Fibroblast of the aortic adventitia (primary cell): ENCODE measurements around the gene FDX1. TPM values are rescaled to one million over a fixed set of nuclear protein-coding genes. Genes with fewer than 3 reads are reported as not detected.

ENCODE experiments used
- DNase-seq: peaks from one replicate; pipeline ENCODE4 v3.0.0-alpha.2; 2010; ENCODE audit warnings: low read depth
- H3K4me3 ChIP-seq: 2 replicates; pipeline ENCODE4 v1.5.1; 2011; ENCODE audit warnings: low read depth, mild to moderate bottlenecking, control low read depth, low read length, moderate library complexity
- total RNA-seq: library from RNA; depleted of rRNA; stranded (reverse); fragments of >200 nt; gene quantifications from 2 replicates; pipeline ENCODE4 v1.2.3, GENCODE V29; 2012; ENCODE audit warnings: low replicate concordance
- TF ChIP-seq, protein P1 (sequence below): IDR thresholded peaks from 2 replicates; pipeline ENCODE4 v1.5.1; 2011; ENCODE audit warnings: mild to moderate bottlenecking, low read length, control low read depth, inconsistent platforms; ENCODE audit not compliant: insufficient read depth

FDX1 gene
- total RNA-seq, 1 donor, result 10.8 TPM

DNA sequence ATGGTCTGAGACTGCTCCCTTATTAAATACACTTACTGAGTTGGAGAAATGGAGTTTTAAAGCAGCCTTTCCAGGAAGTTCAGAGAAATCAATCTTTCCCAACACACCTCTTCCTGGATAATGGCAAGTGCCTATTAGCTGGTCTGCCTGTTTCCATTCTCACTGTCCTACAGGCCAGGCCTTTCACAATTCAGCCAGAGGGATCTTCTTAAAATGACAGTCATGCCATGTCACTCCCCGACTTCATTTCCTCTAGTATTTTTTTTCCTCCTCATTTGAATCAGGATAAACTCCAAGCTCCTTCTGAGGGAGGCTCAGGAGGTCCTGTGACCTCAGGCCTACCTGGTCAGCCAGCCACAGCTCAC, 62.6 kb downstream of the FDX1 start:
- DNase-seq, result no peak

DNA sequence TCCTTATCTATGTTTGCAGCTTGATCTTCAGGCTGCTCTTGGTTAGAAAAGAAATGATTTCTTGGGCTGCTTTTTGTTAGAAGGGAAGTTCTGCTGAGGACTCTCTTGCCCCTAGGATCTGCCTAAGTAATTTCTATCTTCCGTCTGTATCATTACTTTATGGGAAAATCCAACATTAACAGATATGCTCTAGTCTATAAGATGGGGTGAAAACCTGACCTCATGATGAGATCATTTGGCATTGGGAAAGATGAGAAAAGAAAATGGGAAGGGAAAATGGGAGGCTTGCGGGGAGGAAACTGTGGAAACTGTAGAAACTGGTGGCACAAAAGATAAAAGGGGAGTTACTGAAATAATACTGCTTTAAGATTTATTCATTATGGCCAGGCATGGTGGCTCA, 63.6 kb downstream of the FDX1 start:
- no peak overlapping the region for H3K4me3 ChIP-seq
- DNase-seq, result no peak
- TF ChIP-seq, protein P1, sequence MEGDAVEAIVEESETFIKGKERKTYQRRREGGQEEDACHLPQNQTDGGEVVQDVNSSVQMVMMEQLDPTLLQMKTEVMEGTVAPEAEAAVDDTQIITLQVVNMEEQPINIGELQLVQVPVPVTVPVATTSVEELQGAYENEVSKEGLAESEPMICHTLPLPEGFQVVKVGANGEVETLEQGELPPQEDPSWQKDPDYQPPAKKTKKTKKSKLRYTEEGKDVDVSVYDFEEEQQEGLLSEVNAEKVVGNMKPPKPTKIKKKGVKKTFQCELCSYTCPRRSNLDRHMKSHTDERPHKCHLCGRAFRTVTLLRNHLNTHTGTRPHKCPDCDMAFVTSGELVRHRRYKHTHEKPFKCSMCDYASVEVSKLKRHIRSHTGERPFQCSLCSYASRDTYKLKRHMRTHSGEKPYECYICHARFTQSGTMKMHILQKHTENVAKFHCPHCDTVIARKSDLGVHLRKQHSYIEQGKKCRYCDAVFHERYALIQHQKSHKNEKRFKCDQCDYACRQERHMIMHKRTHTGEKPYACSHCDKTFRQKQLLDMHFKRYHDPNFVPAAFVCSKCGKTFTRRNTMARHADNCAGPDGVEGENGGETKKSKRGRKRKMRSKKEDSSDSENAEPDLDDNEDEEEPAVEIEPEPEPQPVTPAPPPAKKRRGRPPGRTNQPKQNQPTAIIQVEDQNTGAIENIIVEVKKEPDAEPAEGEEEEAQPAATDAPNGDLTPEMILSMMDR, result no peak

More for the DNA sequence above, 62.6 kb downstream of the FDX1 start:
- no peak overlapping the region for H3K4me3 ChIP-seq
- TF ChIP-seq, protein P1, result no peak

DNA sequence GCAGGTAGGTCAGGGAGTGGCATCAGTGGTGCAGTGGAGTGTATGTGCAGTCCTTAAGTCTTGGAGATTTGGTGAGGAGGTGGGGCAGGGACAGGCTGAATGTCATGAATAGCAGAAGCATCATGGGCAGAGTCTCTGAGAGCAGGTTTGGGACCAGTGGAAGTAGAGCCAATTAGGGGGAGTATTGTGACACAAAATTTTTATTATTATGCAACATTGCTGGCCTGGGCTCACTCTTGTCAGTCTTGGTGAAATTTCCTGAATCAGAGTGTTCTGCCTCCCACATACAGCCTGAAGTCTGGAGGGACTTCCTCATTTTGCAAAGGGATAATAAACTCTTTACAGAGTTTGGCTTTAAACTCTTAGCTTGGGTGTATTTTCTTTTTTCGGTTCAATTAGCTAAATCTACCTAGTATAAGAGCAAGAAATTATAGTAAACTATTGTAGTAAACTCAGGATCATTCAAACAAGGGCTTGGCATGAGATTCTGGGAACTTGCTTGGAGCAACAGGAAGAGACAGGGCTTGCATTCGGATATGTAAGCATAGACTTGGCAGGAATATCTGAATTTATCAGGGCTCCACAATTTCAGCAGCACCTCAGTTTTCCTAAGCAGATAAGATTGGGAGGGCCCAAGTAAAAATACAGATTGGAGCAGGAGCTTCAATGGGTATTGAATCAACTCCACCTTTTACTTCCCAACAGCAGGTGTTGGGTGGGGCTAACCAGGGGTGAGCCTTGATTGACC, 67.7 kb downstream of the FDX1 start:
- TF ChIP-seq, protein P1, result no peak
- H3K4me3 ChIP-seq, result no peak overlapping the region
- DNase-seq, result peak; percentile 41

DNA sequence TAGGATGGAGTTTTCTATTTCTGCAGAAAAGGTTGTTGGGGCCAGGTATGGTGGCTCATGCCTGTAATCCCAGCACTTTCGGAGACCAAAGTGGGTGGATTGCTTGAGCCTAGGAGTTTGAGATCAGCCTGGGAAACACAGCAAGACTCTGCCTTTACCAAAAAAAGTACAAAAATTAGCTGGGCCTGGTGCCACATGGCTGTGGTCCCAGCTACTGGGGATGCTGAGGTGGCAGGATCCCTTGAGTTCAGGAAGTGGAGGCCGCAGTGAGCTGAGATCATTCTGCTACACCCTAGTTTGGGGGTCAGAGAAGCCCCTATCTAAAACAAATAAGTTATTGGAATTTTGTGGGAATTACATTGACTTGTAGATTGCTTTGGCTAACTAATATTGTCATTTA, 71.7 kb downstream of the FDX1 start:
- DNase-seq, result no peak
- TF ChIP-seq, protein P1, result no peak
- H3K4me3 ChIP-seq, result no peak overlapping the region

DNA sequence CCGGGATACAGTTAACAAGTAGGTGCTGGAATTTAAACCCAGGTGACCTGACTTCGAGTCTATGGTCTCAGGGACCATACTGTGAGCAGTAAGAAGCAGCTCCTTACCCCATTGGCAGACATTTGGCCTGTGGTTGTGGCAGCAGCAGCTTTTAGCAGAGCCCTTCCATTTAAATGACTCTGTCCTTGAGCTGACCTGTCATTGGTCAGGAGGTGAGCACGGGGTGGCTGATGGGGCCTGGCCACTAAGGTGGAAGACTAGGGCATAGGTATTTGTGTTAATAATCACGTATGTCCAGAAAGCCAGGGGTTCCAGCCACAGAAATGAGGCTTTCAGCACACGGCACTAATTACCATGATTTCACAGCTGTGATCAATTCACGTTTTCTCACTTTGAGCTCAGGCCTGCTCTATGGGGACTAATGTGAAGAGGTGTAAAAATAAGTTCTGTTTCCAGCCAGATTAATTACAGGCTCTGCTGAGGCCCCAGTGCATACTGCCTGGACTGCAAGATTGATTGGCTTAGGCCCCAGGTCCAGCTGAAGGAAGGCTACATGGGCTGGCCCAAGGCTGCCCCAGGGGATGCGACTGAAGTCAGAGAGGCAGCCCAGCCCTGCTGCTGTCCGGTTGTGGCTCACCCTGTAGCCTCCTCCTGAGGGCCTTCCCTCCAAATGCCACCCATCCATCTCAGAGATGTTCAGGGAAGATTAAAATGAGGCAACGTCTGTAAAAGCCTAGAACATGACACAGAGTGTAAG, 76.0 kb downstream of the FDX1 start:
- no peak for DNase-seq
- H3K4me3 ChIP-seq, result no peak overlapping the region
- TF ChIP-seq, protein P1, result no peak

DNA sequence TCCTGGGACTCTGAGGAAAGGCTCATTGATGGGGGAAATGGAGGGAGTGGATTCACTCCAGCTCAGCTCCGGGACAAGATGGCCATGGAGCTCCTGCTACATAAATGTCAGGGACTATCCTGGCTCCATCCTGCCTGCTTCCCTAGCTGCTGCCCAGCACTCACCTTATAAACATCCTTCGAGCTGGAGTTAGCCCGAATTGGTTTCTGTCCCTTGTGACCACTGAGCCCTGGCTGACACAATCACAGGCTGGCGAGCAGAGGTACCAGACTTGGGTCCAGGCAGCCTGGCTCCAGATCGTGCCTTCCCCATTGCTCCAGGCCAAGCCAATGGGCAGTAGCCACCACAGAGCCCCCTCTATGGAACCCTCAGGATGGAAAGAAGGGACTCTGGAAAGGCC, 77.6 kb downstream of the FDX1 start:
- no peak for DNase-seq
- TF ChIP-seq, protein P1, result no peak
- no peak overlapping the region for H3K4me3 ChIP-seq

DNA sequence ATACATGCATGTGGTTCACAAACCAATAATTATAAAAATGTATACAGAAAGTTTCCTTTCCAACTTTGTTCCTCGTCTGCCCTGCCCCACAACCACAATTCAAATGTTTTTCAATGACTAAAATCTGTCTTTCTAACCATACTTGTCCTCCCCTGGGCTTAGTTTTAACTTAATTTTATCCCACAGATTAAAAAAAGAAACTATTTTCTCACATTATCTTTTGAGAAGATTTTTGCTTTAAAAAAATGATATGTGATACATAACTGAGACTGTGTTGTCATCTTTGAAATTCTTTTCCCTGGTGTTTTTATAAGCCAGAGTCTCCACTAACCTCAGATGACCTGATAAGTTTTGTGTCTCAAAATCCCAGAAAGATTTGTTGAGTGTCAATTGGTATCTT, 79.0 kb downstream of the FDX1 start:
- no peak for DNase-seq
- TF ChIP-seq, protein P1, result no peak
- no peak overlapping the region for H3K4me3 ChIP-seq
